ENCODE data around the gene AGAP6.
"Not testable (repeated sequence)": the region's sequence is repeated elsewhere in the genome, so short reads cannot be mapped to it uniquely, and the experiment has no call there.

DNA sequence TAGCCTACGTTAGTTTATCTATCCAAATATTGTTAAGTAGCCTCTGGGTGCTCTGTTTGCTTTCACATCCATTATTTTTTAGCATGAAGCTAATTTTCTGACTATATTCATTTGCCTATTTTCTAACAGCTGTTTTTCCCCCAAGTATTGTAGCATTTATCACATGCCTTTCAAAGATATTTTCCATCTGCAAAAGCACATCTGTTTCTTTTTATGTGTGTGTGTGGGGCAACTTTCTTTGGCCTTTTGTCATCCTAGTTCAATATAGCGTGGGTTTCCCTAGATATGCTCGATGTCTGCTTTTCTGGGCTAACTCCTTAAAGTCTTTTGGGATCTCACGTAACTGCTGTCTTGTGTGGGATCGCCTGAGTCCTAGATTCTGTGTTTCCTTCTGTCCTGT is 7.1 kb downstream of the AGAP6 start:
- TF ChIP-seq, protein P1, sequence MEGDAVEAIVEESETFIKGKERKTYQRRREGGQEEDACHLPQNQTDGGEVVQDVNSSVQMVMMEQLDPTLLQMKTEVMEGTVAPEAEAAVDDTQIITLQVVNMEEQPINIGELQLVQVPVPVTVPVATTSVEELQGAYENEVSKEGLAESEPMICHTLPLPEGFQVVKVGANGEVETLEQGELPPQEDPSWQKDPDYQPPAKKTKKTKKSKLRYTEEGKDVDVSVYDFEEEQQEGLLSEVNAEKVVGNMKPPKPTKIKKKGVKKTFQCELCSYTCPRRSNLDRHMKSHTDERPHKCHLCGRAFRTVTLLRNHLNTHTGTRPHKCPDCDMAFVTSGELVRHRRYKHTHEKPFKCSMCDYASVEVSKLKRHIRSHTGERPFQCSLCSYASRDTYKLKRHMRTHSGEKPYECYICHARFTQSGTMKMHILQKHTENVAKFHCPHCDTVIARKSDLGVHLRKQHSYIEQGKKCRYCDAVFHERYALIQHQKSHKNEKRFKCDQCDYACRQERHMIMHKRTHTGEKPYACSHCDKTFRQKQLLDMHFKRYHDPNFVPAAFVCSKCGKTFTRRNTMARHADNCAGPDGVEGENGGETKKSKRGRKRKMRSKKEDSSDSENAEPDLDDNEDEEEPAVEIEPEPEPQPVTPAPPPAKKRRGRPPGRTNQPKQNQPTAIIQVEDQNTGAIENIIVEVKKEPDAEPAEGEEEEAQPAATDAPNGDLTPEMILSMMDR (conservative IDR thresholded peaks at IDR 0.05; ENCODE audit: low read length), result not testable (repeated sequence)
- TF ChIP-seq EZH2phosphoT487 (IDR thresholded peaks at IDR 0.05; ENCODE audit: borderline replicate concordance, low read depth, low read length), result not testable (repeated sequence)

Data from OCI-LY7 (cell line).